HepG2 (cell line): ENCODE results near the gene U2AF2. TPM values are rescaled to one million over a fixed set of nuclear protein-coding genes. Genes with fewer than 3 reads are reported as not detected.

Experiments used
- DNMT3B ChIP-seq: conservative IDR thresholded peaks from 2 replicates; pipeline ENCODE4 v1.6.1; 2016; ENCODE audit warnings: missing biosample characterization, control low read depth
- HDAC1 ChIP-seq: sonication (generic); formaldehyde crosslinking; IDR thresholded peaks from 2 replicates; pipeline ENCODE4 v1.5.1; 2020; ENCODE audit warnings: mild to moderate bottlenecking, missing genetic modification reagents
- KLF13 ChIP-seq: sonication (generic); formaldehyde crosslinking; IDR thresholded peaks from 2 replicates; pipeline ENCODE4 v1.4.0; 2020; ENCODE audit warnings: mild to moderate bottlenecking, missing genetic modification reagents
- KMT2B ChIP-seq: IDR thresholded peaks from 2 replicates; pipeline ENCODE4 v1.6.1; 2016; ENCODE audit warnings: missing genetic modification reagents, missing compliant biosample characterization
- NKX3-1 ChIP-seq: sonication (generic); formaldehyde crosslinking; IDR thresholded peaks from 2 replicates; pipeline ENCODE4 v1.5.0; 2020; ENCODE audit warnings: missing genetic modification reagents
- PRDM10 ChIP-seq: sonication (generic); formaldehyde crosslinking; IDR thresholded peaks from 2 replicates; pipeline ENCODE4 v1.4.0; 2020; ENCODE audit warnings: low read depth, missing genetic modification reagents
- PRMT3 ChIP-seq: sonication (generic); formaldehyde crosslinking; IDR thresholded peaks from 2 replicates; pipeline ENCODE4 v1.8.1; 2022; ENCODE audit warnings: low read depth, mild to moderate bottlenecking, moderate library complexity, missing genetic modification reagents, borderline replicate concordance
- SETDB1 ChIP-seq: sonication (generic); formaldehyde crosslinking; IDR thresholded peaks from 2 replicates; pipeline ENCODE4 v1.5.1; 2020; ENCODE audit warnings: missing genetic modification reagents, mild to moderate bottlenecking, borderline replicate concordance
- SP2 ChIP-seq: sonication (generic); formaldehyde crosslinking; IDR thresholded peaks from 2 replicates; pipeline ENCODE4 v1.5.1; 2020; ENCODE audit warnings: mild to moderate bottlenecking, missing genetic modification reagents
- STAG1 ChIP-seq: sonication (generic); formaldehyde crosslinking; IDR thresholded peaks from 2 replicates; pipeline ENCODE4 v1.4.0; 2020; ENCODE audit warnings: missing genetic modification reagents
- ZBTB20 ChIP-seq: sonication (generic); formaldehyde crosslinking; IDR thresholded peaks from 2 replicates; pipeline ENCODE4 v1.8.1; 2023; ENCODE audit warnings: missing genetic modification reagents, low read depth, mild to moderate bottlenecking, borderline replicate concordance
- ZBTB46 ChIP-seq: sonication (generic); formaldehyde crosslinking; IDR thresholded peaks from 2 replicates; pipeline ENCODE4 v1.4.0; 2020; ENCODE audit warnings: mild to moderate bottlenecking, missing genetic modification reagents, borderline replicate concordance
- ZFP1 ChIP-seq: IDR thresholded peaks from 2 replicates; pipeline ENCODE4 v1.6.1; 2016
- ZNF256 ChIP-seq: sonication (generic); formaldehyde crosslinking; conservative IDR thresholded peaks from 2 replicates; pipeline ENCODE4 v1.4.0; 2020; ENCODE audit warnings: missing genetic modification reagents
- ZNF496 ChIP-seq: sonication (generic); formaldehyde crosslinking; IDR thresholded peaks from 2 replicates; pipeline ENCODE4 v1.8.1; 2023; ENCODE audit warnings: mild to moderate bottlenecking, moderate library complexity, missing genetic modification reagents; ENCODE audit not compliant: insufficient replicate concordance
- ZSCAN20 ChIP-seq: sonication (generic); formaldehyde crosslinking; IDR thresholded peaks from 2 replicates; pipeline ENCODE4 v1.4.0; 2020; ENCODE audit warnings: missing genetic modification reagents, mild to moderate bottlenecking, borderline replicate concordance
- polyA plus RNA-seq, 8 experiments: library from polyadenylated mRNA; depleted of rRNA in 3 of 8; stranded (reverse) in 7 of 8; unstranded in 1 of 8; fragments of >200 nt; fragmentation: Illumina TruSeq in 4 of 8; extraction: Trizol in 4 of 8; gene quantifications; 2 replicates each; pipeline versions ENCODE4 v1.2.1 to v1.2.3, GENCODE V29; 2011 to 2016; ENCODE audit warnings: low read depth in 4 of 8, missing spikeins in 1 of 8, mixed read lengths in 1 of 8; ENCODE audit not compliant: insufficient read depth in 1 of 8
- total RNA-seq, 5 experiments: library from RNA; depleted of rRNA; stranded (reverse); fragments of >200 nt; fragmentation: Illumina TruSeq; extraction: Trizol; gene quantifications; 2 replicates each; pipeline ENCODE4 v1.2.3, GENCODE V29; 2016; ENCODE audit warnings: low read depth in 1 of 5
- TF ChIP-seq, protein P1 (sequence below): sonication (generic); formaldehyde crosslinking; IDR thresholded peaks from 2 replicates; pipeline ENCODE4 v1.4.0; 2020; ENCODE audit warnings: missing genetic modification reagents
- TF ChIP-seq, protein P2 (sequence below): sonication (generic); formaldehyde crosslinking; IDR thresholded peaks from 2 replicates; pipeline ENCODE4 v1.8.1; 2023; ENCODE audit warnings: mild to moderate bottlenecking, moderate library complexity, missing genetic modification reagents
- TF ChIP-seq, protein P3 (sequence below): sonication (generic); formaldehyde crosslinking; IDR thresholded peaks from 2 replicates; pipeline ENCODE4 v1.4.0; 2020; ENCODE audit warnings: mild to moderate bottlenecking, low read depth, missing genetic modification reagents
- TF ChIP-seq, protein P4 (sequence below): IDR thresholded peaks from 2 replicates; pipeline ENCODE4 v1.6.1; 2016

Gene U2AF2
- total and polyA plus RNA-seq, 2 of the 13 experiments (the other 11 are each of a cell fraction or from before 2014, with no cell fraction given): 84.3 to 124 TPM

GRCh38 chr19:55703790-55704215 lies 49.0 kb downstream of the U2AF2 start (continued):
- TF ChIP-seq NKX3-1 (no peak), DNMT3B (no peak), PRDM10 (CRISPR knock-in tag) (no peak), ZBTB20 (no peak), ZSCAN20 (CRISPR knock-in tag) (no peak), SETDB1 (CRISPR knock-in tag) (no peak), ZNF256 (CRISPR knock-in tag) (no peak), KMT2B (CRISPR knock-in tag) (no peak), ZBTB46 (CRISPR knock-in tag) (no peak), PRMT3 (CRISPR knock-in tag) (no peak), SP2 (CRISPR knock-in tag) (no peak), KLF13 (CRISPR knock-in tag) (no peak), ZNF496 (no peak), ZFP1 (CRISPR knock-in tag) (no peak), HDAC1 (CRISPR knock-in tag) (no peak), STAG1 (CRISPR knock-in tag) (peak; percentile 41; the same call in 1 of the 2 replicates)
- TF ChIP-seq, protein P1, sequence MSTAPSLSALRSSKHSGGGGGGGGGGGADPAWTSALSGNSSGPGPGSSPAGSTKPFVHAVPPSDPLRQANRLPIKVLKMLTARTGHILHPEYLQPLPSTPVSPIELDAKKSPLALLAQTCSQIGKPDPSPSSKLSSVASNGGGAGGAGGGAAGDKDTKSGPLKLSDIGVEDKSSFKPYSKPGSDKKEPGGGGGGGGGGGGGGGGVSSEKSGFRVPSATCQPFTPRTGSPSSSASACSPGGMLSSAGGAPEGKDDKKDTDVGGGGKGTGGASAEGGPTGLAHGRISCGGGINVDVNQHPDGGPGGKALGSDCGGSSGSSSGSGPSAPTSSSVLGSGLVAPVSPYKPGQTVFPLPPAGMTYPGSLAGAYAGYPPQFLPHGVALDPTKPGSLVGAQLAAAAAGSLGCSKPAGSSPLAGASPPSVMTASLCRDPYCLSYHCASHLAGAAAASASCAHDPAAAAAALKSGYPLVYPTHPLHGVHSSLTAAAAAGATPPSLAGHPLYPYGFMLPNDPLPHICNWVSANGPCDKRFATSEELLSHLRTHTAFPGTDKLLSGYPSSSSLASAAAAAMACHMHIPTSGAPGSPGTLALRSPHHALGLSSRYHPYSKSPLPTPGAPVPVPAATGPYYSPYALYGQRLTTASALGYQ (CRISPR knock-in tag): no peak
- TF ChIP-seq, protein P2, sequence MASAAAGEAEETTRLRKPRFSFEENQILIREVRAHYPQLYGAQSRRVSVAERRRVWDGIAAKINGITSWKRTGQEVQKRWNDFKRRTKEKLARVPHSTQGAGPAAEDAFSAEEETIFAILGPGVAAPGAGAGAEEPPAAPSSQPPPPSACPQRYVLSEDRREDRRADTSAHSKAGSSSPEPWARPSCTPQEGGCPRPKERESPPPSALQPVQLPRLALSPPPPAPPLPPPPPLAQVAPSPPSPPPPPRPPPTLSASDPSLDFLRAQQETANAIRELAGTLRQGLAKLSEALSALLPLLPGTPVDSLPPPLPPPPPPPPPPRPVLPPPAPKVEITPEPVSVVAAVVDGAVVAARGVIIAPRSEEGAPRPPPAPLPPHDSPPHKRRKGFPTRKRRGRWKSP (CRISPR knock-in tag): no peak
- TF ChIP-seq, protein P3, sequence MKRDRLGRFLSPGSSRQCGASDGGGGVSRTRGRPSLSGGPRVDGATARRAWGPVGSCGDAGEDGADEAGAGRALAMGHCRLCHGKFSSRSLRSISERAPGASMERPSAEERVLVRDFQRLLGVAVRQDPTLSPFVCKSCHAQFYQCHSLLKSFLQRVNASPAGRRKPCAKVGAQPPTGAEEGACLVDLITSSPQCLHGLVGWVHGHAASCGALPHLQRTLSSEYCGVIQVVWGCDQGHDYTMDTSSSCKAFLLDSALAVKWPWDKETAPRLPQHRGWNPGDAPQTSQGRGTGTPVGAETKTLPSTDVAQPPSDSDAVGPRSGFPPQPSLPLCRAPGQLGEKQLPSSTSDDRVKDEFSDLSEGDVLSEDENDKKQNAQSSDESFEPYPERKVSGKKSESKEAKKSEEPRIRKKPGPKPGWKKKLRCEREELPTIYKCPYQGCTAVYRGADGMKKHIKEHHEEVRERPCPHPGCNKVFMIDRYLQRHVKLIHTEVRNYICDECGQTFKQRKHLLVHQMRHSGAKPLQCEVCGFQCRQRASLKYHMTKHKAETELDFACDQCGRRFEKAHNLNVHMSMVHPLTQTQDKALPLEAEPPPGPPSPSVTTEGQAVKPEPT: no peak
- TF ChIP-seq, protein P4, sequence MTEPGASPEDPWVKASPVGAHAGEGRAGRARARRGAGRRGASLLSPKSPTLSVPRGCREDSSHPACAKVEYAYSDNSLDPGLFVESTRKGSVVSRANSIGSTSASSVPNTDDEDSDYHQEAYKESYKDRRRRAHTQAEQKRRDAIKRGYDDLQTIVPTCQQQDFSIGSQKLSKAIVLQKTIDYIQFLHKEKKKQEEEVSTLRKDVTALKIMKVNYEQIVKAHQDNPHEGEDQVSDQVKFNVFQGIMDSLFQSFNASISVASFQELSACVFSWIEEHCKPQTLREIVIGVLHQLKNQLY (CRISPR knock-in tag): no peak
